GM18520 (cell line): ENCODE results near the gene ATXN10.

Experiments
- ATAC-seq: cut with Tn5 transposase; IDR thresholded peaks from one replicate; pipeline ENCODE4 v1.9.1; 2021; ENCODE audit not compliant: unreplicated experiment

Gene ATXN10

GRCh38 chr22:45817745-45818423 lies 146.2 kb downstream of the ATXN10 start:
- no peak for ATAC-seq

GRCh38 chr22:45818424-45819085 lies 146.9 kb downstream of the ATXN10 start:
- ATAC-seq, result no peak

- no peak for ATAC-seq
These were observed 147.7 kb downstream of the ATXN10 start for GRCh38 chr22:45819305-45819704.

- ATAC-seq, result no peak
These were observed 151.7 kb downstream of the ATXN10 start for GRCh38 chr22:45823336-45823735.

- no peak for ATAC-seq
These were observed 154.9 kb downstream of the ATXN10 start for GRCh38 chr22:45826520-45826919.

GRCh38 chr22:45828841-45829240 lies 157.2 kb downstream of the ATXN10 start:
- no peak for ATAC-seq

- no peak for ATAC-seq
These were observed 159.1 kb downstream of the ATXN10 start for GRCh38 chr22:45830531-45831245.

- ATAC-seq, result no peak
These were observed 159.8 kb downstream of the ATXN10 start for GRCh38 chr22:45831394-45831793.

- ATAC-seq, result no peak
These were observed 160.5 kb downstream of the ATXN10 start for GRCh38 chr22:45832180-45832579.

- no peak for ATAC-seq
These were observed 161.4 kb downstream of the ATXN10 start for GRCh38 chr22:45832959-45833580.

GRCh38 chr22:45833613-45834012 lies 162.0 kb downstream of the ATXN10 start:
- no peak for ATAC-seq

GRCh38 chr22:45834241-45834640 lies 162.6 kb downstream of the ATXN10 start:
- no peak for ATAC-seq

GRCh38 chr22:45834795-45835194 lies 163.2 kb downstream of the ATXN10 start:
- ATAC-seq, result no peak

- no peak for ATAC-seq
These were observed 165.0 kb downstream of the ATXN10 start for GRCh38 chr22:45836418-45837169.

GRCh38 chr22:45837508-45837907 lies 165.9 kb downstream of the ATXN10 start:
- ATAC-seq, result no peak

- ATAC-seq, result no peak
These were observed 166.8 kb downstream of the ATXN10 start for GRCh38 chr22:45838305-45838887.

GRCh38 chr22:45840483-45840882 lies 168.8 kb downstream of the ATXN10 start:
- no peak for ATAC-seq

- ATAC-seq, result no peak
These were observed 170.8 kb downstream of the ATXN10 start for GRCh38 chr22:45842291-45842991.

GRCh38 chr22:45843031-45843430 lies 171.4 kb downstream of the ATXN10 start:
- ATAC-seq, result no peak

GRCh38 chr22:45843986-45844385 lies 172.4 kb downstream of the ATXN10 start:
- no peak for ATAC-seq
